Measurements from ENCODE around the gene ANO4.

Gene ANO4

GRCh38 chr12:100995771-100996170 is 201.2 kb downstream of the ANO4 start:
- DNase-seq: no peak

GRCh38 chr12:101001669-101002068 is 207.1 kb downstream of the ANO4 start:
- DNase-seq: no peak

GRCh38 chr12:101002696-101003419 is 208.3 kb downstream of the ANO4 start:
- DNase-seq: no peak

GRCh38 chr12:101004898-101005297 is 210.3 kb downstream of the ANO4 start:
- DNase-seq: no peak

DNA sequence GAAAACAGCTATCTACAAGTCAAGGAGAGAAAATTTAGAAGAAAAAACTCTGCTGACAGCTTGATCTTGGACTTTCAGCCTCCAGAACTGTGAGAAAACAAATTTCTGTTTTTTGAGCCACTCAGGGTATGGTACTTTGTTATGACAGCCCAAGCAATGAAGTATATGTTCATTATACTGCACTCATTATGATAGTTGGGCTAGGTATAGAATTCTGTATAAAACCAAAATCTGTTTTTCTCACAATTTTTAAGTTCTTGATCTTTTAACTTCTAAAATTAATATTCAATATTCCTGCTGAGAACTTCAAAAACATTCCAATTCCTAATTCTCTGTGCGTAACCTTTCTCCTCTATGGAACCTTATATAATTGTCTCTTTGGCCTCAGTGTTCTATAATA is 214.7 kb downstream of the ANO4 start:
- no peak for DNase-seq

GRCh38 chr12:101010896-101011295 is 216.3 kb downstream of the ANO4 start:
- DNase-seq: no peak

- DNase-seq: no peak
Observed at GRCh38 chr12:101013993-101014392, 219.4 kb downstream of the ANO4 start.

DNA sequence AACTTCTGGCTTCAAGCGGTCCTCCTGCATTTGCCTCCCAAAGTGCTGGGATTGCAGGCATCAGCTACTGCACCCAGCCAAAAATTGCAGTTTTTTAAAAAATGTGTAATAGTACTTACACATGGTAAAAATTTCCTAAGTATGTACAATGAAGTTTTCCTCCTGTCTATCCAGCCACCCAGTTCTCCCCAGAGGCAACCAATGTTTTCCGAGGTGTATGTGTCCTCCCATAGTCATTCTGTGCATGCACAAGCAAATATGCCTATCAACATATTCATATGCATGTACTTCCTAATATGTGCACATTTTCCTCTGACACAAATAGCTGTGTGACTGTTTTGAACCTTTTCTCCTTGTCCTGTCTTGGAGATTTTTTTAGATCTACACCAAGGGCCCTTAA is 220.5 kb downstream of the ANO4 start:
- no peak for DNase-seq

- no peak for DNase-seq
Observed at GRCh38 chr12:101018540-101018939, 224.0 kb downstream of the ANO4 start.

- no peak for DNase-seq
Observed at GRCh38 chr12:101019201-101019600, 224.6 kb downstream of the ANO4 start.

GRCh38 chr12:101019667-101020066 is 225.1 kb downstream of the ANO4 start:
- DNase-seq: no peak

GRCh38 chr12:101021442-101021841 is 226.9 kb downstream of the ANO4 start:
- no peak for DNase-seq

GRCh38 chr12:101021911-101022388 is 227.4 kb downstream of the ANO4 start:
- DNase-seq: no peak

- DNase-seq: no peak
Observed at GRCh38 chr12:101027200-101027599, 232.6 kb downstream of the ANO4 start.

- no peak for DNase-seq
Observed at GRCh38 chr12:101027816-101028215, 233.2 kb downstream of the ANO4 start.

- no peak for DNase-seq
Observed at GRCh38 chr12:101038289-101038871, 243.8 kb downstream of the ANO4 start.

GRCh38 chr12:101039848-101040531 is 245.4 kb downstream of the ANO4 start:
- no peak for DNase-seq

DNA sequence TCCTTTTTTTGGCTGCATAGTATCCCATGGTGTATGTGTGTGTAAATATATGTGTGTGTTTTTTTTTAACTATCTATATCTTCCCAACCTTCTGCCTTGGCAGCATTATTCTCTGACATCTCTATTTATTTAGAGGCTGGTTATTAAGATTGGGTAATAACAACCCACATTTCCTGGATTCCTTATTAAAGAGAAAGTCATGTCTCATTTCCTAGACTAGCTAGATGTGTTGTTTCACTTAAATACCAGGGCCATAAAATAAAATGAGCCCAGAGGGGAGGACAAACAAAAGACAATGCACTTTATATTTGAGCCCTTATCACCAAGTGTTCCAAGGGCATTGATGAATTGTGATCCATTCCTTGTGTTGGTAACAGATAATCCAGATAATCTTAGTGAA is 246.4 kb downstream of the ANO4 start:
- DNase-seq: no peak

DNA sequence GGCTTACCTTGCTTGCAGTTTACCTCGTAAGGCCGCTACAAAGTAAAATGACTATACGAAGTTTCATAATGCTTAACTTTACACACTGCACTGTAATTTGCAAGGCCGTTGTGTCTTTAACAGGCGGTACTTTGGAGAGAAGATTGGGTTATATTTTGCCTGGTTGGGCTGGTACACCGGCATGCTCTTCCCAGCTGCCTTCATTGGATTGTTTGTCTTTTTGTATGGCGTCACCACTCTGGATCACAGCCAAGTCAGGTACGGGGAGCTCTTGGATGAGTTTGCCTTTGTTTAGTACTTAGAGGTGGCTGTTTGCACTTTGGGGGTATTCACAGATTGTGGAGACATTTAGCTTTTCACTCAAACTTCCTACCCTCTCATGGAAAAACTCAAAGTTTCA is 247.6 kb downstream of the ANO4 start:
- no peak for DNase-seq

- DNase-seq: no peak
Observed at GRCh38 chr12:101044512-101045059, 250.0 kb downstream of the ANO4 start.

- DNase-seq: no peak
Observed at GRCh38 chr12:101045486-101046464, 251.2 kb downstream of the ANO4 start.

GRCh38 chr12:101047652-101048051 is 253.1 kb downstream of the ANO4 start:
- DNase-seq: no peak

DNA sequence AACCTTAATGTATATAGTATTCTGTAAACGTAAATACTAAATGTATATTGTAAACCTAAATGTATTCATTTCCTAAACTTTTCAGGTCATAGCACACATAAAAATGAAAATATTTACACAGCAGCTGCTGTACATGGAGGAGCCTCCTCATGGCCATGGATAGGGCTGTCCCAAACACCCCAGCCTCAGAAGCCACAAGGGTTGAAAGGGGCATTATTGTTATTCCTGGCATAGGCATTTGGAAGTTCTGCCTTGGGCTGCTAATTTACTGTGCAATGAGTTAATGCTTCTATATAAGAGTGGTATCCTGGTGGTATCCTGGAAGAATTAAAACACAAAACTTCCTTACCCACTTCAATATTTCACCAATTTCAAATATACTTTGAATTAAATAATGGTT is 256.1 kb downstream of the ANO4 start:
- no peak for DNase-seq
